Naive thymus-derived CD4-positive, alpha-beta T cell (primary cell): ENCODE data around the gene LHX4. TPM values are rescaled to one million over a fixed set of nuclear protein-coding genes. Genes with fewer than 3 reads are reported as not detected.

Experiments
- ATAC-seq: fragments of 150-1000 bp; cut with Tn5 transposase; 2 replicates; pipeline ENCODE4 v1.10.0; 2021; ENCODE audit warnings: mild to moderate bottlenecking, moderate library complexity
- CTCF ChIA-PET: fragments of 350-600 bp; sonication (Branson Sonifier 250); formaldehyde crosslinking; loops from one replicate; lab custom pipeline; 2021; ENCODE audit warnings: antibody characterized with exemption; lab: Charles Lee
- POLR2A ChIA-PET: fragments of 350-600 bp; sonication (Branson Sonifier 250); formaldehyde crosslinking; loops from one replicate; lab custom pipeline; 2021; ENCODE audit warnings: antibody characterized with exemption, inconsistent platforms; lab: Charles Lee
- DNase-seq, 9 donors: peaks; one replicate each; pipeline versions ENCODE4 v3.0.0 to v3.0.0-alpha.2; 2020 to 2022; ENCODE audit warnings: mixed read lengths in 1 of 9
- H3K27ac ChIP-seq: one replicate; pipeline ENCODE4 v1.7.0; 2013; ENCODE audit warnings: mild to moderate bottlenecking, low read depth, low read length, moderate library complexity
- H3K27me3 ChIP-seq, 2 donors: one replicate each; pipeline ENCODE4 v1.7.0; 2013; ENCODE audit warnings: low read length in 2 of 2, mild to moderate bottlenecking in 2 of 2, moderate library complexity in 2 of 2; ENCODE audit not compliant: control insufficient read depth in 2 of 2, insufficient read depth in 2 of 2
- H3K36me3 ChIP-seq, 3 experiments: 1 replicate in 2 of 3; 2 replicates in 1 of 3; pipeline ENCODE4 v1.7.0; 2013; ENCODE audit warnings: low read length in 3 of 3, mild to moderate bottlenecking in 3 of 3, moderate library complexity in 1 of 3; ENCODE audit not compliant: insufficient read depth in 3 of 3, control insufficient read depth in 2 of 3
- H3K4me1 ChIP-seq, 2 donors: one replicate each; pipeline ENCODE4 v1.7.0; 2013; ENCODE audit warnings: low read length in 2 of 2, mild to moderate bottlenecking in 2 of 2, moderate library complexity in 1 of 2; ENCODE audit not compliant: control insufficient read depth in 2 of 2, insufficient read depth in 2 of 2
- H3K4me3 ChIP-seq: 2 replicates; pipeline ENCODE4 v1.7.0; 2013; ENCODE audit warnings: mild to moderate bottlenecking, low read length
- H3K9me3 ChIP-seq, 3 experiments: 1 replicate in 2 of 3; 2 replicates in 1 of 3; pipeline ENCODE4 v1.7.0; 2013; ENCODE audit warnings: low read length in 3 of 3; ENCODE audit not compliant: control insufficient read depth in 2 of 3
- H3K27ac Mint-ChIP-seq, 9 donors: one replicate each; pipeline ENCODE4 v1.8.0; 2020 to 2022; ENCODE audit warnings: mixed read lengths in 9 of 9, mild to moderate bottlenecking in 8 of 9, moderate library complexity in 5 of 9, inconsistent platforms in 2 of 9
- H3K27me3 Mint-ChIP-seq, 5 donors: one replicate each; pipeline ENCODE4 v1.8.0; 2021 to 2022; ENCODE audit warnings: mixed read lengths in 5 of 5, mild to moderate bottlenecking in 1 of 5
- H3K36me3 Mint-ChIP-seq, 5 donors: one replicate each; pipeline ENCODE4 v1.8.0; 2020 to 2022; ENCODE audit warnings: mixed read lengths in 5 of 5, mild to moderate bottlenecking in 3 of 5, inconsistent platforms in 1 of 5
- H3K4me1 Mint-ChIP-seq, 7 donors: one replicate each; pipeline ENCODE4 v1.8.0; 2020 to 2022; ENCODE audit warnings: mixed read lengths in 7 of 7, mild to moderate bottlenecking in 3 of 7, inconsistent platforms in 1 of 7
- H3K4me3 Mint-ChIP-seq, 10 donors: one replicate each; pipeline ENCODE4 v1.8.0; 2020 to 2022; ENCODE audit warnings: mild to moderate bottlenecking in 10 of 10, mixed read lengths in 10 of 10, moderate library complexity in 6 of 10, inconsistent platforms in 2 of 10
- H3K9me3 Mint-ChIP-seq, 11 donors: one replicate each; pipeline ENCODE4 v1.8.0; 2020 to 2022; ENCODE audit warnings: mixed read lengths in 11 of 11, mild to moderate bottlenecking in 4 of 11, inconsistent platforms in 1 of 11, moderate library complexity in 1 of 11
- intact Hi-C, 2 donors: fragments of 100-400 bp; cut with micrococcal nuclease; formaldehyde crosslinking; loops; one replicate each; pipeline ENCODE4 v1.15.1; 2023
- polyA plus RNA-seq, 2 donors: library from polyadenylated mRNA; unstranded; fragments of 300-500 nt; fragmentation: Illumina TruSeq; gene quantifications; one replicate each; pipeline ENCODE4 v1.2.3, GENCODE V29; 2021
- total RNA-seq, 6 experiments: library from RNA in 5 of 6; stranded (reverse) in 5 of 6; gene quantifications; 1 replicate in 5 of 6; 2 replicates in 1 of 6; pipeline ENCODE4 v1.2.3 and lab custom pipeline; 2021 to 2026

The LHX4 gene
- total and polyA plus RNA-seq, 7 experiments from 2014 or later = 0.07 to 0.58 (median 0.24) TPM; not detected in 4

DNA sequence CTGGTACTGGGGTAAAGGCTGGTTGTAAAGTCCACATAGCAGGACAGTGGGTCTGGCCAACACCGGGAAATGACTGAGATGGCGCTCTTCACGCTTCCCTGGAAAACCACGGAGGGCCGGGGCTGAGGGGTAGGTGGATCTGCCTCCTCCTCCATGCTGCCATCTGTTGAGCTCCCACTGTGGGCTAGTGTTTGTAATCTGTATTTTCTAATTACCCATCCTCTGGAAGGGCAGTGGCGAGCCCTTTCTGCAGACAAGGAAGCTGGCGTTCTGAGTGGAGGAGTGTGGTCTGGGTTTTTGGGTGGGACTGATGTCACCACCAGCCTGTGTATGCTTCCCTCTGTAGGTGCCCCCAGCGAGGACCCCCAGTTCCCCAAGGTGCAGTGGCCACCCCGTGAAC lies 34.1 kb upstream of the LHX4 start:
- no peak overlapping the region for H3K4me3 ChIP-seq
- H3K9me3 Mint-ChIP-seq = no peaks in the 10 kb centered on the region
- no peaks in the 10 kb centered on the region for H3K9me3 ChIP-seq
- peak overlapping the region in 1 of 9 donors; percentile 30 for H3K27ac Mint-ChIP-seq
- ATAC-seq = no peak
- no peak for DNase-seq
- H3K4me1 ChIP-seq = peaks cover 0 to 13% of the 10 kb centered on the region in 2 donors
- ChIA-PET CTCF (no interaction called here), POLR2A (no interaction called here)
- H3K27me3 Mint-ChIP-seq = no peaks in the 10 kb centered on the region
- peaks cover 0 to 32% (median 0%) of the 10 kb centered on the region in 3 experiments for H3K36me3 ChIP-seq
- H3K27me3 ChIP-seq = no peaks in the 10 kb centered on the region
- H3K36me3 Mint-ChIP-seq = peaks cover 0 to 30% (median 11%) of the 10 kb centered on the region in 5 donors
- intact Hi-C loops = no loop called here
- no peak overlapping the region for H3K4me3 Mint-ChIP-seq
- H3K4me1 Mint-ChIP-seq = peaks cover 0 to 8% (median 0%) of the 10 kb centered on the region in 7 donors
- H3K27ac ChIP-seq = no peak overlapping the region

DNA sequence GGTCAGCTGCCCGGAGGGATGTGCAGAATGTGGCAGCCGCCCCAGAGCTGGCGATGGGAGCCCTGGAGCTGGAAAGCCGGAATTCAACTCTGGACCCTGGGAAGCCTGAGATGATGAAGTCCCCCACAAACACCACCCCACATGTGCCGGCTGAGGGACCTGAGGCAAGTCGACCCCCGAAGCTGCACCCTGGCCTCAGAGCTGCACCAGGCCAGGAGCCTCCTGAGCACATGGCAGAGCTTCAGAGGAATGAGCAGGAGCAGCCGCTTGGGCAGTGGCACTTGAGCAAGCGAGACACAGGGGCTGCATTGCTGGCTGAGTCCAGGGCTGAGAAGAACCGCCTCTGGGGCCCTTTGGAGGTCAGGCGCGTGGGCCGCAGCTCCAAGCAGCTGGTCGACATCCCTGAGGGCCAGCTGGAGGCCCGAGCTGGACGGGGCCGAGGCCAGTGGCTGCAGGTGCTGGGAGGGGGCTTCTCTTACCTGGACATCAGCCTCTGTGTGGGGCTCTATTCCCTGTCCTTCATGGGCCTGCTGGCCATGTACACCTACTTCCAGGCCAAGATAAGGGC lies 33.5 kb upstream of the LHX4 start:
- Mint-ChIP-seq H3K9me3 (no peaks in the 10 kb centered on the region), H3K36me3 (peaks cover 0 to 25% (median 7%) of the 10 kb centered on the region in 5 donors), H3K4me3 (no peak overlapping the region), H3K4me1 (peaks cover 0 to 8% (median 0%) of the 10 kb centered on the region in 7 donors), H3K27me3 (no peaks in the 10 kb centered on the region), H3K27ac (no peak overlapping the region)
- no peak for ATAC-seq
- intact Hi-C loops = no loop called here
- POLR2A ChIA-PET = no interaction called here
- H3K36me3 ChIP-seq = peaks cover 0 to 26% (median 0%) of the 10 kb centered on the region in 3 experiments
- H3K27ac ChIP-seq = no peak overlapping the region
- no peak for DNase-seq
- peaks cover 0 to 8% of the 10 kb centered on the region in 2 donors for H3K4me1 ChIP-seq
- H3K4me3 ChIP-seq = no peak overlapping the region
- CTCF ChIA-PET = interaction anchor here (0.7 kb wide), 1 partner anchor 179 kb away, joined by 3 read pairs; no protein-coding TSS in a partner anchor
- H3K27me3 ChIP-seq = no peaks in the 10 kb centered on the region
- H3K9me3 ChIP-seq = no peaks in the 10 kb centered on the region

DNA sequence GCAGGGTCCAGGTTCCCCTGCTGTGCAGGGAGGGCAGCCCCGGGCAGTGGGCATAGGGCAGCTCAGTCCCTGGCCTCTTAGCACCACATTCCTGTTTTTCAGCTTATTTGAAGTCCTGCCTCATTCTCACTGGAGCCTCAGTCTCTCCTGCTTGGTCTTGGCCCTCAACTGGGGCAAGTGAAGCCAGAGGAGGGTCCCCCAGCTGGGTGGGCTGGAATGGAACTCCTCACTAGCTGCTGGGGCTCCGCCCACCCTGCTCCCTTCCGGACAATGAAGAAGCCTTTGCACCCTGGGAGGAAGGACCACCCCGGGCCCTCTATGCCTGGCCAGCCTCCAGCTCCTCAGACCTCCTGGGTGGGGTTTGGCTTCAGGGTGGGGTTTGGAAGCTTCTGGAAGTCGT lies 32.8 kb upstream of the LHX4 start:
- Mint-ChIP-seq H3K36me3 (peaks cover 0 to 21% (median 7%) of the 10 kb centered on the region in 5 donors), H3K27me3 (no peaks in the 10 kb centered on the region), H3K4me1 (peaks cover 0 to 6% (median 0%) of the 10 kb centered on the region in 7 donors), H3K9me3 (no peaks in the 10 kb centered on the region), H3K27ac (peak overlapping the region in 1 of 9 donors; percentile 59), H3K4me3 (no peak overlapping the region)
- Histone ChIP-seq H3K36me3 (peaks cover 0 to 24% (median 0%) of the 10 kb centered on the region in 3 experiments), H3K27ac (no peak overlapping the region), H3K4me1 (peaks cover 0 to 1% of the 10 kb centered on the region in 2 donors), H3K4me3 (no peak overlapping the region), H3K27me3 (no peaks in the 10 kb centered on the region), H3K9me3 (no peaks in the 10 kb centered on the region)
- ChIA-PET CTCF (interaction anchor here (0.7 kb wide), 1 partner anchor 179 kb away, joined by 3 read pairs; no protein-coding TSS in a partner anchor), POLR2A (no interaction called here)
- intact Hi-C loops = no loop called here
- ATAC-seq (no peak), DNase-seq (no peak)

DNA sequence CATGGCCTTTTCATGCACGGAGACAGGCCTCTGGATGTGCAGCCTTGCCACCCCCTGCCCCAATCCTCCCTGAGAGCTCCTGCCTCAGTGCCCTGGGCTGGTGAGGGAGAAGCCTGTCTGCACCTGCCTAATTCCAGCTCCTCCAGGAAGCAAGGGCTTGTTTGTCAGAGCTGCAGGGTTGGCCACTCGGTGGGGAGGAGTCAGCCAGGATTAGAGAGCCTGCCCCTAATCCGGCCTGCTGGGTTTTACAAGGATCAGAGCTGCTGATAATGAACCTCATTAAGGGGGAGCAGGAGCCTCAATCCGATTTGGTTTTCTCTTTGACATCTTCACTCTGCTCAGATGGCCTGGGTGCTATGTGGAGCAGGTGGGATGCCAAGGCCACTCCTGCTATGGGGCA lies 31.9 kb upstream of the LHX4 start:
- Histone ChIP-seq H3K36me3 (peaks cover 0 to 24% (median 0%) of the 10 kb centered on the region in 3 experiments), H3K9me3 (no peaks in the 10 kb centered on the region)

DNA sequence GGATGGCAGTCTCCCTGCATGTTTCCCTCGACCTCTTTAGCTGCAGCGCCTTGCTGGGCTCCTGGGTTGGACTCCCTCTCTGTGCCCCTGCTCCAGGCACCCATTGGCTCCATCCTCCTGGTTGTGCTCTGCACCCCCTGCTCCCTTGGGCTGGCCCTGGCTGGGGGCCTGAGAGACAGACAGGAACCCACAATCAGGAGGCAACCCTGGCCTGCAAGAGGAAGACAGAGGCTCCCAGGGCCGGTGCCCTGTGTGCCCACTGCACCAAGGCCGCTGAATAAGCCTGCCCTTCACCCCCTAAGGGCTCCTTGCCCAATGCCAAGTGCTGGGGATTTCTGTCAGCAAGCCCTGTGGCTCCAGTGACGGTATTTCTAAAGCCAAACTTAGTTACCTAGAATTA lies 31.5 kb upstream of the LHX4 start:
- intact Hi-C loops = no loop called here
- Histone ChIP-seq H3K27ac (no peak overlapping the region), H3K36me3 (peaks cover 0 to 24% (median 0%) of the 10 kb centered on the region in 3 experiments), H3K27me3 (no peaks in the 10 kb centered on the region), H3K4me3 (no peak overlapping the region), H3K4me1 (no peaks in the 10 kb centered on the region), H3K9me3 (no peaks in the 10 kb centered on the region)
- Mint-ChIP-seq H3K27me3 (no peaks in the 10 kb centered on the region), H3K27ac (no peak overlapping the region), H3K9me3 (no peaks in the 10 kb centered on the region), H3K4me3 (no peak overlapping the region), H3K36me3 (peaks cover 0 to 13% (median 0%) of the 10 kb centered on the region in 5 donors), H3K4me1 (peaks cover 0 to 2% (median 0%) of the 10 kb centered on the region in 7 donors)
- ATAC-seq (no peak), DNase-seq (no peak)
- POLR2A ChIA-PET = no interaction called here
- CTCF ChIA-PET = no interaction called here

More for the DNA sequence above, 31.9 kb upstream of the LHX4 start:
- ChIA-PET POLR2A (no interaction called here), CTCF (no interaction called here)
- Mint-ChIP-seq H3K27me3 (no peaks in the 10 kb centered on the region), H3K4me1 (peaks cover 0 to 2% (median 0%) of the 10 kb centered on the region in 7 donors), H3K36me3 (peaks cover 0 to 14% (median under 1%) of the 10 kb centered on the region in 5 donors), H3K27ac (no peak overlapping the region), H3K9me3 (no peaks in the 10 kb centered on the region), H3K4me3 (no peak overlapping the region)
- Histone ChIP-seq H3K4me1 (no peaks in the 10 kb centered on the region), H3K27me3 (no peaks in the 10 kb centered on the region), H3K27ac (no peak overlapping the region), H3K4me3 (no peak overlapping the region)
- DNase-seq = no peak
- intact Hi-C loops = no loop called here
- ATAC-seq = no peak

DNA sequence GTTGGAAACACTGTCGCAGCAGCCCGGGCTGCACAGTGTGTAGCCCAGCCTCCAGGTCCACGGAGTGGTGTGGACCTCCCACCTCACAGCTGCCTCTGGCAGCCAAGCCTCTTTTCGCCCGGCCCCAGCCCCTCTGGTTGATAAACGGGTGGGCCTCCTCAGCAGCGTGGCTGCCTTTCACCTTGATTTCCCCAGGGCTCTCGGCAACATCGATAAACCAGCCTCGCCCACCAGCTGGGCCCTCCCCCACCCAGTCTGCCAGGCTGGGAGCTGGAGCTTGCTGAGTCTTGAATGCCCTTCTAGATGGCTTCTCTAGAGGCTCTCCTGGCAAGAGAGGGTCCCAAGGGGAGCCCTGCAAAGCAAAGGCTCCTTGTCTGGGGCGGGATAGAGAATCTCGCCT lies 31.0 kb upstream of the LHX4 start:
- Mint-ChIP-seq H3K27me3 (no peaks in the 10 kb centered on the region), H3K36me3 (peaks cover 0 to 13% (median 0%) of the 10 kb centered on the region in 5 donors), H3K4me3 (no peak overlapping the region), H3K9me3 (no peaks in the 10 kb centered on the region), H3K4me1 (peaks cover 0 to 2% (median 0%) of the 10 kb centered on the region in 7 donors), H3K27ac (peak overlapping the region in 1 of 9 donors; percentile 62)
- no peak for DNase-seq
- no peak for ATAC-seq
- no peaks in the 10 kb centered on the region for H3K9me3 ChIP-seq
- H3K4me1 ChIP-seq = no peaks in the 10 kb centered on the region
- ChIA-PET POLR2A (no interaction called here), CTCF (no interaction called here)
- intact Hi-C loops = no loop called here
- no peak overlapping the region for H3K27ac ChIP-seq
- H3K4me3 ChIP-seq = no peak overlapping the region
- H3K36me3 ChIP-seq = peaks cover 0 to 21% (median 0%) of the 10 kb centered on the region in 3 experiments
- H3K27me3 ChIP-seq = no peaks in the 10 kb centered on the region
